Coronary artery (tissue), 2 donors: Measurements from ENCODE around the gene DDX49.
A peak's percentile ranks its signal among the peaks of the same experiment; 100 is the strongest.

ENCODE experiments used
- DNase-seq: peaks from one replicate; pipeline ENCODE4 v3.0.0-alpha.2; 2017; ENCODE audit warnings: low spot score
- H3K27ac ChIP-seq, 2 donors: fragments of 200-600 bp; sonication (generic); one replicate each; pipeline ENCODE4 v1.5.1; 2016 to 2019
- H3K4me3 ChIP-seq: fragments of 200-600 bp; sonication (generic); 2 replicates; pipeline ENCODE4 v1.5.1; 2016; ENCODE audit warnings: mild to moderate bottlenecking, moderate library complexity
- TF ChIP-seq, protein P1 (sequence below): fragments of 200-600 bp; sonication (generic); IDR thresholded peaks from one replicate; pipeline ENCODE4 v1.5.1; 2019; ENCODE audit warnings: antibody characterized with exemption

Gene DDX49

DNA sequence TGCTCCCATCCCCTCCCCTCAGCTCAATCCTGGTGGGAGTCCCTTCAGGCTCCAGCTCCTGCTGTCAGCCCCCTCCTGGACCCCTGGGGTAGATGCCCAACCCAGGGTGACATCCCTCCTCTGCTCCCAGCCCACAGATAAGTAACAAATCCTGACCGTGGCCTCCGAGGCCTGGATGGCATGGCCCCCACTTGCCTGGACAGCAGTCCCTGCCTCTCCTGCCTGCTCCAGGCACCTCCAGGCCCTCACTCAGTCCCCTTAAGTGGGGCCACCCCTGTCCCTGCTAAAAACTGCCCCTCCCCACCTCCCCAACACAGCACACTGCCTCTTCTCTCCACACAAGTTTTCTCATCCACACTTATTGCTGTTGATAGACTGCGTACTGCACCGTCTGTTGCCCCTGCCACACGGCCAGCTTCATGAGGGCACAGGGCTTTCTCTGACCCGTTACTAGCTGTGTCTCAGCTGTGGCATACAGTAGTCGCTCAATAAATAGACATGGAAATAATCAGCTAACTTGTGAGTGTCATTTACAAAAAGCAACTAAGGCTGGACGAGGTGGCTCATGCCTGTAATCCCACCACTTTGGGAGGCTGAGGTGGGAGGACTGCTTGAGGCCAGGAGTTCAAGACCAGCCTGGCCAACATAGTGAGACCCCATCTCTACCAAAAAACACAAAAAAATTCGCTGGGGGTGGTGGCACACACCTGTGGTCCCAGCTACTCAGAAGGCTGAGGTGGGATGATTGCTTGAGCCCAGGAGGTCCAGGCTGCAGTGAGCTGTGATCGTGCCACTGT, 29.4 kb upstream of the DDX49 start:
- Histone ChIP-seq H3K4me3 (no peak overlapping the region), H3K27ac (no peak overlapping the region)
- TF ChIP-seq, protein P1, sequence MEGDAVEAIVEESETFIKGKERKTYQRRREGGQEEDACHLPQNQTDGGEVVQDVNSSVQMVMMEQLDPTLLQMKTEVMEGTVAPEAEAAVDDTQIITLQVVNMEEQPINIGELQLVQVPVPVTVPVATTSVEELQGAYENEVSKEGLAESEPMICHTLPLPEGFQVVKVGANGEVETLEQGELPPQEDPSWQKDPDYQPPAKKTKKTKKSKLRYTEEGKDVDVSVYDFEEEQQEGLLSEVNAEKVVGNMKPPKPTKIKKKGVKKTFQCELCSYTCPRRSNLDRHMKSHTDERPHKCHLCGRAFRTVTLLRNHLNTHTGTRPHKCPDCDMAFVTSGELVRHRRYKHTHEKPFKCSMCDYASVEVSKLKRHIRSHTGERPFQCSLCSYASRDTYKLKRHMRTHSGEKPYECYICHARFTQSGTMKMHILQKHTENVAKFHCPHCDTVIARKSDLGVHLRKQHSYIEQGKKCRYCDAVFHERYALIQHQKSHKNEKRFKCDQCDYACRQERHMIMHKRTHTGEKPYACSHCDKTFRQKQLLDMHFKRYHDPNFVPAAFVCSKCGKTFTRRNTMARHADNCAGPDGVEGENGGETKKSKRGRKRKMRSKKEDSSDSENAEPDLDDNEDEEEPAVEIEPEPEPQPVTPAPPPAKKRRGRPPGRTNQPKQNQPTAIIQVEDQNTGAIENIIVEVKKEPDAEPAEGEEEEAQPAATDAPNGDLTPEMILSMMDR: no peak
- DNase-seq: no peak

DNA sequence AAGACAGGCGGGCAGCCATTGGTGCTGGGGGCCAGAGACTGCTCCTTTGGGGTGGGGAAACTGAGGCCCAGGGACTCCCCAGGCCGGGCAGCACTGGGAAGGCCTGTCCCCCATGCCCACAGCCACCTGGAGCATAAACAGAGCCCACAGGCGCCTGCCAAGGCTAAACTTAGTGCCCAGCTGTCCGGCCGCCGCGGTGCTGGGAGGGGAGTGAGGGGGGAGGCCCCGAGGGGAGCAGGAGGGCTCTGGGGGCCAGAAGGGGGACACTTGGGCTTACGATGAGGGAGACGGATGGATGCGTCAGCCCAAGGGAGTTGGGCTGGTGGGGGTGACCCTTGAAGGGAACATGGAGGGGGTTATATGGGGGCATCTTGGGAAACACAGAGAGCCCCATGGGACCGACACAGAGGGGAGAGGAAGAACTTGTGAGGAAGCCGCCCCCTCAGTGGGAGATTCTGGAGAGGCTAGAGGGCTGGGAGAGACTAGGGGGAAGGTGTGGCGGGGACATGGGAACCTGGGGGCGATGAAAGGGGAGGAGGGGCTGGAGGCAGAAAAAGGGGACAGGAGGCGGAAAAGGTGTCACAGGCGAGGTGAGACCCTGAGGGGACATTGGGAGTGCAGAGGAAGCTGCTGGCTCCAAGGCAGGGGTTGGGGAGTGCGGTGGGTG, 25.8 kb upstream of the DDX49 start:
- Histone ChIP-seq H3K4me3 (peak overlapping the region; percentile 71), H3K27ac (no peak overlapping the region)
- DNase-seq: no peak
- TF ChIP-seq, protein P1: no peak

DNA sequence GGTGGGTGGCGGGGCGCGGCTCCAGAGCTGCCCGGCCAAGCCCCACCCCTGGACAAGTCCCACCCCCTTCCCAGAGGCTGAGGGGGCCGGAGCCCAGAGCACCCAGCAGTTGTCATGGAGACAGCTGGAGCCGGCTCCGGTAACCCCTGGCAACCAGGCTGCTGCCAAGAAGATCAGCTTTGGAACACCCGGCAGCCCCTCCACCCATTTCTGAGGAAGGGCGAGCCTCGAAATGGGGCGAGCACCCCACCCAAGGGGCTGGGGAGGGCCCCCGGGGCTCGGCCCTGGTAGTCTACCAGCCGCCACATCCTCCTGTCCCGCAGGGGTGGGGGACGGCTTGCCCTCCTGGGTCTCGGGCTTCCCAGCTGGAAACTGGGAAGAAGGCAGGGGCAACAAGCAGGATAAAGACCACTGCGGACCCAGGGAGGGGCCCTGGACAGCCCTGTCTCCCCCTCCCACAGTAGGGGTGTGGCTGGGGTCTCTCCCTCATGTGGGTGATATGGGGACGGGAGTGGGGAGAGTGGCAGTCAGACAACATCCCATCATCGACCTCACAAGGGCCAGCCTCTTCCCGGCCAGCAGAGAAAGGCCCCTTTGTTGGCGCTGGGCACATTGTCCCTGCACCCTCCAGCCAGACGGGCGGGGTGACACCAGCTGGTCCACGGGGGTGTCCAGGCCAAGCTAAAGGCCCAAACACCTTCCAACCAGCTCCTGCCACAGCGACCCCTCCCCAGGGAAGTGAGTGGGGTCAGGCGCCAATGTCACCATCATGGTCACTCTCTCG, 25.1 kb upstream of the DDX49 start:
- Histone ChIP-seq H3K27ac (peak overlapping the region in 1 of 2 donors; percentile 31), H3K4me3 (peak overlapping the region; percentile 71)
- DNase-seq: no peak
- TF ChIP-seq, protein P1: no peak

DNA sequence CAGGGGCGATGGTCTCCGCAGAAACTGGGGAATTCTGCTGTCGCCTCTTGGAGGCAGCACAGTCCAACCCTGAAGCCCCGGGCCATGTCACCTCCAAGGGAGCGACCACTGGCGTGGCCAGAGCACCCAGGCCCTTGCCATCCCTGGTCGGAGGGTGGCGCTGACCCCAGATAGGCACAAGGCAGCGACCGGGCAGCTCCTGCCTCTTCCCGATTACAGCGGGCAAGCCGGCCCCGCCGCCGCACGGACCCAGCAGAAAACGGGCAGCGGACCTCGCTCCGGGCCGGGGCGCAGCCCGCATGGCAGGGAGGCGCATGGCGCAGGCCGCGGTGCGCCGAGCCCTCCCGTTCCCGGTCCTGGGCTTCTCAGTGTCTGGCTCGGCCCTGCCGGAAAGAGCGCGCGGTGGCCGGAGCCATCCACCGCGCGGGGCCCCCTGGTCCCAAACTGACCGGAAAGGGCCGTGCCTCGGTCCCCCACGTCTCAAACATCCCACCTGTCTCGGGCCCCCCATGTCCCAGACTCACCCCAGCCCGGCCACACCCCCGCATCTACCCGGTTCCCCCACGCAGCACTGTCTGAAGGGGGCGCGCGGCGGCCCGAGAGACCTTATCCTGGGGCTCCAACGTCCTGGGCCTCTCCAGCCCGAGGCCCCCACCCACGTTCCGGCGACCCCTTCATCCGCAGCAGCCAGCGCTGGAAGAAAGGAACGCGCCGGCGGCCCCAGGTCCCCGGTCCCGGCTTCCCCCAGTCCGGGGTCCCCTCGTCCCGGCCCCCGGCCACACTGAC, 24.3 kb upstream of the DDX49 start:
- peak overlapping the region in 1 of 2 donors; percentile 8 for H3K27ac ChIP-seq
- DNase-seq: no peak

DNA sequence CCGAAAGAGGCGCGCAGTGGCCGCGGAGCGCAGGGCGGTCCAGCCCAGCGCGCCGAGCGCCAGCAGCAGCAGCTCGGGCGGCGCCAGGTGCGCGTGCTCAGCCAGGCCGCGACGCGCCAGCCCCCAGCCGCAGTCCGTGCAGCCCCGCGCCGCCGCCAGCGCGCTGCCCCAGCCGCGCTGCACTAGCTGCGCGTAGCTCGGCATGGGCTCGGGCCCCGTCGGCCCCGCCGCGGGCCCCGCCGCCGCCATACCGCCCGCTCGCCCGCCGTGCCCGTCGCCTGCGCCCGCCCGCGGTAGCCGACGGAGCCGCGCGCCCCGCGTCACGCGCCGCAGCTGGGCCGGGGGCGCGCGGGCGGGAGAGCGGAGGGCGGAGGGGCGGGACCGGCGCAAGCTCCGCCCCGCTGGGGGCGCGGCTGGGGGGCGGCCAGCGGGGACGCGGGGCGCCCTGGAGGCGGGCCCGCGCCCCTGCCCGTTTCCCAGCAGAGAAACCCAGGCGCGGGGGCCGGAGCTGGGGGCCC, 23.6 kb upstream of the DDX49 start, which contains the start of gene CERS1:
TSS of gene CERS1 (minus strand) at position 335 of the 518 bp plus-strand sequence. CDS start at position 249, 86 bp downstream.
- no peak for DNase-seq
- Histone ChIP-seq H3K4me3 (peak within 1 kb of the TSS; percentile 71), H3K27ac (peak within 1 kb of the TSS in 1 of 2 donors; percentile 8)
- TF ChIP-seq, protein P1: no peak

More for the DNA sequence above, 24.3 kb upstream of the DDX49 start:
- TF ChIP-seq, protein P1: no peak
- H3K4me3 ChIP-seq: peak overlapping the region; percentile 71

DNA sequence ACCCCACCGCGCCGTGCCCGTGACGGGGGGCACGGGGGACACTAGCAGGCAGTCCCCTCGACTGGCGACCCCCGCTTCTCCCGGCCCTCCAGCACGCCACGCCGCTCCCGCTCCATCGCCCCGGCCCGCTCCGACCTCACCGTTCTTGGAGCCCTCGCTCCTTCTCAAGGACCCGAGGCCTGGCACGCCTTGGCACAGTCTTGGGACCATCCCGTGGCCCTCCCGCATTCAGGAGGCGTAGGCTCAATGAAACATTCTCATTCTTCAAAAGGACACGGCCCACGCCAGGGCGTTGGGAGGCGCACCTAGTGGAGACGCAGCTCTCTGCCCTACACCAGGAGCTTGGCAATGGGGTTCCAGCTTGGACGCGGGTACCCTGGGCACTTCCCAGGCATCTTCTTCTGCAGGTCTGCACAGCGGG, 23.1 kb upstream of the DDX49 start:
- no peak for DNase-seq
- TF ChIP-seq, protein P1: no peak
- H3K4me3 ChIP-seq: peak overlapping the region; percentile 71
- no peak overlapping the region for H3K27ac ChIP-seq
